ENCODE data around the gene SLC35G3. TPM values are rescaled to one million over a fixed set of nuclear protein-coding genes. Genes with fewer than 3 reads are reported as not detected.

Gene SLC35G3
- total and polyA plus RNA-seq, 2 donors (not counting 1 experiment from before 2014, with no cell fraction given): not detected

DNA sequence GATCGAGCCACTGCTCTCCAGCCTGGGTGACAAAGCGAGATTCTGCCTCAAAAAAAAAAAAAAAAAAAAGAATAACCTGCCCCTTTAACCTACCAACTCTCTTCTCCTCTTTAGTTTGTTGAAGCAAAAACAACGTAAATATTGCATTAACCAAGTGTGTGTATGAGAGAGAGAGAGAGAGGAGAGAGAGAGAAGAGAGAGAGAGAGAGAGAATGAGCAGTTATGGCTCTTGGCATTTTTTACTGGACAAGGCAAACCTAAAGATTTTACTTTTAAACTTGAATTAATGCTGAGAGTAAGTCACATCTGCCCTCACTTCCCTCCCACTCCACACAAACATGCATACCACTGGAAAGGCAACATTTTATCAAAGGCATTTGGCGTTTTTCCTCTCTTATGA lies 45.6 kb upstream of the SLC35G3 start:
- Histone ChIP-seq H3K9ac (ENCODE audit: insufficient read depth, low read length) (no peak overlapping the region), H3K27ac (ENCODE audit: insufficient read depth, low read length) (no peak overlapping the region), H3K4me1 (ENCODE audit: control insufficient read depth, extremely low read depth, insufficient read depth, low read length) (peaks cover 8% of the 10 kb centered on the region), H4K20me1 (ENCODE audit: control insufficient read depth, extremely low read depth, insufficient read depth, low read length) (no peaks in the 10 kb centered on the region), H2AFZ (ENCODE audit: low read length) (no peak overlapping the region), H3K4me2 (ENCODE audit: extremely low read depth, insufficient read depth, low read length) (no peak overlapping the region), H3K9me3 (ENCODE audit: control insufficient read depth, insufficient read depth, low read depth, low read length) (no peaks in the 10 kb centered on the region), H3K36me3 (ENCODE audit: control insufficient read depth, insufficient read depth, low read length) (no peaks in the 10 kb centered on the region), H3K4me3 (replicated peaks in 1 of 4; ENCODE audit: control extremely low read depth in 1 of 4, insufficient read depth in 1 of 4, low read depth in 3 of 4, low read length in 4 of 4) (no peak overlapping the region), H3K27me3 (ENCODE audit: control insufficient read depth, insufficient read depth, low read length) (no peaks in the 10 kb centered on the region), H3K79me2 (ENCODE audit: control insufficient read depth, insufficient read depth, low read length) (peaks cover 9% of the 10 kb centered on the region)
- TF ChIP-seq EZH2 (IDR thresholded peaks at IDR 0.05; ENCODE audit: low read length, missing control alignments): no peak
- TF ChIP-seq, protein P1, sequence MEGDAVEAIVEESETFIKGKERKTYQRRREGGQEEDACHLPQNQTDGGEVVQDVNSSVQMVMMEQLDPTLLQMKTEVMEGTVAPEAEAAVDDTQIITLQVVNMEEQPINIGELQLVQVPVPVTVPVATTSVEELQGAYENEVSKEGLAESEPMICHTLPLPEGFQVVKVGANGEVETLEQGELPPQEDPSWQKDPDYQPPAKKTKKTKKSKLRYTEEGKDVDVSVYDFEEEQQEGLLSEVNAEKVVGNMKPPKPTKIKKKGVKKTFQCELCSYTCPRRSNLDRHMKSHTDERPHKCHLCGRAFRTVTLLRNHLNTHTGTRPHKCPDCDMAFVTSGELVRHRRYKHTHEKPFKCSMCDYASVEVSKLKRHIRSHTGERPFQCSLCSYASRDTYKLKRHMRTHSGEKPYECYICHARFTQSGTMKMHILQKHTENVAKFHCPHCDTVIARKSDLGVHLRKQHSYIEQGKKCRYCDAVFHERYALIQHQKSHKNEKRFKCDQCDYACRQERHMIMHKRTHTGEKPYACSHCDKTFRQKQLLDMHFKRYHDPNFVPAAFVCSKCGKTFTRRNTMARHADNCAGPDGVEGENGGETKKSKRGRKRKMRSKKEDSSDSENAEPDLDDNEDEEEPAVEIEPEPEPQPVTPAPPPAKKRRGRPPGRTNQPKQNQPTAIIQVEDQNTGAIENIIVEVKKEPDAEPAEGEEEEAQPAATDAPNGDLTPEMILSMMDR (conservative IDR thresholded peaks at IDR 0.05 in 1 of 2, IDR thresholded peaks at IDR 0.05 in 1 of 2; ENCODE audit: low read depth in 1 of 2, low read length in 2 of 2): no peak
- no peak for DNase-seq (ENCODE audit: low read depth in 2 of 2)

DNA sequence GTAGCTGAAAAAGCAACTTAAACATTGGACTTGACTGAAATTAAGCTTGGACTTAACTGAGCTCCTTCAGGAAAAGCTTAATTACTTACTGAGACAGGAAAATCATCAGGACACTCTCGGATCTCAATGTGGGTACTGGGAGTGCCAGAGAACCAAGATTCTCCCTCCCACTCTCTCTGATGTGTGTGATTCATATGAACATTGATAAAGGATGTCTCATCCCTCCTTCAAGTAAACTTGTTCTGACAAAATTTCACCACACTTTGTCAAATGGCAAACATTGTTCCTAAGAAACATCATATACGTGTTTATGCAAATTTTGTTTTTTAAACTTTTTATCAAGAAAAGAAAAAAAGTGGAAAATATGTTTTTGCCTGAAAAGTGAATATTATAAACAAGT lies 44.6 kb upstream of the SLC35G3 start:
- no peak for TF ChIP-seq EZH2 (IDR thresholded peaks at IDR 0.05; ENCODE audit: low read length, missing control alignments)
- TF ChIP-seq, protein P1 (conservative IDR thresholded peaks at IDR 0.05 in 1 of 2, IDR thresholded peaks at IDR 0.05 in 1 of 2; ENCODE audit: low read depth in 1 of 2, low read length in 2 of 2): no peak
- Histone ChIP-seq H3K27me3 (ENCODE audit: control insufficient read depth, insufficient read depth, low read length) (no peaks in the 10 kb centered on the region), H3K4me3 (replicated peaks in 1 of 4; ENCODE audit: control extremely low read depth in 1 of 4, insufficient read depth in 1 of 4, low read depth in 3 of 4, low read length in 4 of 4) (no peak overlapping the region), H3K9me3 (ENCODE audit: control insufficient read depth, insufficient read depth, low read depth, low read length) (no peaks in the 10 kb centered on the region), H3K4me1 (ENCODE audit: control insufficient read depth, extremely low read depth, insufficient read depth, low read length) (peaks cover 7% of the 10 kb centered on the region), H4K20me1 (ENCODE audit: control insufficient read depth, extremely low read depth, insufficient read depth, low read length) (no peaks in the 10 kb centered on the region), H3K36me3 (ENCODE audit: control insufficient read depth, insufficient read depth, low read length) (no peaks in the 10 kb centered on the region), H3K9ac (ENCODE audit: insufficient read depth, low read length) (no peak overlapping the region), H3K27ac (ENCODE audit: insufficient read depth, low read length) (no peak overlapping the region), H3K79me2 (ENCODE audit: control insufficient read depth, insufficient read depth, low read length) (peaks cover 8% of the 10 kb centered on the region), H3K4me2 (ENCODE audit: extremely low read depth, insufficient read depth, low read length) (peak overlapping the region; percentile 13), H2AFZ (ENCODE audit: low read length) (no peak overlapping the region)
- peak; percentile 28 to 62 for DNase-seq (ENCODE audit: low read depth in 2 of 2)

DNA sequence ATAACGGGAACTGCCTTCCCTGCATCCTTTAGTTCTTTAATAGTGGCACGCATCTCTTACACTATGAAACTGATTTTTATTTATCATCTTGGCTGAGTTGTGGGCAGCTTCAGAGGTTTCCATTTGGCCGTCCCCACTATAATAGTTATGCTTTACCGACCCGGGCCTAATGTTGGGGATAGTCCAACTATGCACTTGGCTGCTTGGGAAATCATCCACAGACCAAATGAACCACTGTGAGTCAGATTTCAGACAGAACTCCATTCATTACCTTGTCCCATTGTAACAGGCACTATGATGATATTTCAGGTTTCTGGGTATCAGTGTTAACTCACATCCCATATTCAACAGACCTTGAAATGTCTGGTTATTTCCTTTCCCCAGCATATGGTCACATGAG lies 42.6 kb upstream of the SLC35G3 start:
- Histone ChIP-seq H4K20me1 (ENCODE audit: control insufficient read depth, extremely low read depth, insufficient read depth, low read length) (no peaks in the 10 kb centered on the region), H3K4me2 (ENCODE audit: extremely low read depth, insufficient read depth, low read length) (no peak overlapping the region), H3K9me3 (ENCODE audit: control insufficient read depth, insufficient read depth, low read depth, low read length) (no peaks in the 10 kb centered on the region), H3K4me3 (replicated peaks in 1 of 4; ENCODE audit: control extremely low read depth in 1 of 4, insufficient read depth in 1 of 4, low read depth in 3 of 4, low read length in 4 of 4) (no peak overlapping the region), H3K27ac (ENCODE audit: insufficient read depth, low read length) (no peak overlapping the region), H3K9ac (ENCODE audit: insufficient read depth, low read length) (no peak overlapping the region), H3K4me1 (ENCODE audit: control insufficient read depth, extremely low read depth, insufficient read depth, low read length) (peaks cover 7% of the 10 kb centered on the region), H2AFZ (ENCODE audit: low read length) (no peak overlapping the region), H3K36me3 (ENCODE audit: control insufficient read depth, insufficient read depth, low read length) (no peaks in the 10 kb centered on the region), H3K79me2 (ENCODE audit: control insufficient read depth, insufficient read depth, low read length) (no peaks in the 10 kb centered on the region), H3K27me3 (ENCODE audit: control insufficient read depth, insufficient read depth, low read length) (no peaks in the 10 kb centered on the region)
- peak in 1 of 2 donors; percentile 70 for DNase-seq (ENCODE audit: low read depth in 2 of 2)
- TF ChIP-seq, protein P1 (conservative IDR thresholded peaks at IDR 0.05 in 1 of 2, IDR thresholded peaks at IDR 0.05 in 1 of 2; ENCODE audit: low read depth in 1 of 2, low read length in 2 of 2): no peak
- no peak for TF ChIP-seq EZH2 (IDR thresholded peaks at IDR 0.05; ENCODE audit: low read length, missing control alignments)
